Activated CD8-positive, alpha-beta memory T cell treated with anti-CD3 and anti-CD28 coated beads, Interleukin-2, amount 50 U/mL, for 1 hour (primary cell): ENCODE measurements around the gene PRR12.

Experiments
- DNase-seq: peaks from one replicate; pipeline ENCODE4 v3.0.0-alpha.2; 2020; ENCODE audit errors: extremely low read depth

PRR12 gene, protein sequence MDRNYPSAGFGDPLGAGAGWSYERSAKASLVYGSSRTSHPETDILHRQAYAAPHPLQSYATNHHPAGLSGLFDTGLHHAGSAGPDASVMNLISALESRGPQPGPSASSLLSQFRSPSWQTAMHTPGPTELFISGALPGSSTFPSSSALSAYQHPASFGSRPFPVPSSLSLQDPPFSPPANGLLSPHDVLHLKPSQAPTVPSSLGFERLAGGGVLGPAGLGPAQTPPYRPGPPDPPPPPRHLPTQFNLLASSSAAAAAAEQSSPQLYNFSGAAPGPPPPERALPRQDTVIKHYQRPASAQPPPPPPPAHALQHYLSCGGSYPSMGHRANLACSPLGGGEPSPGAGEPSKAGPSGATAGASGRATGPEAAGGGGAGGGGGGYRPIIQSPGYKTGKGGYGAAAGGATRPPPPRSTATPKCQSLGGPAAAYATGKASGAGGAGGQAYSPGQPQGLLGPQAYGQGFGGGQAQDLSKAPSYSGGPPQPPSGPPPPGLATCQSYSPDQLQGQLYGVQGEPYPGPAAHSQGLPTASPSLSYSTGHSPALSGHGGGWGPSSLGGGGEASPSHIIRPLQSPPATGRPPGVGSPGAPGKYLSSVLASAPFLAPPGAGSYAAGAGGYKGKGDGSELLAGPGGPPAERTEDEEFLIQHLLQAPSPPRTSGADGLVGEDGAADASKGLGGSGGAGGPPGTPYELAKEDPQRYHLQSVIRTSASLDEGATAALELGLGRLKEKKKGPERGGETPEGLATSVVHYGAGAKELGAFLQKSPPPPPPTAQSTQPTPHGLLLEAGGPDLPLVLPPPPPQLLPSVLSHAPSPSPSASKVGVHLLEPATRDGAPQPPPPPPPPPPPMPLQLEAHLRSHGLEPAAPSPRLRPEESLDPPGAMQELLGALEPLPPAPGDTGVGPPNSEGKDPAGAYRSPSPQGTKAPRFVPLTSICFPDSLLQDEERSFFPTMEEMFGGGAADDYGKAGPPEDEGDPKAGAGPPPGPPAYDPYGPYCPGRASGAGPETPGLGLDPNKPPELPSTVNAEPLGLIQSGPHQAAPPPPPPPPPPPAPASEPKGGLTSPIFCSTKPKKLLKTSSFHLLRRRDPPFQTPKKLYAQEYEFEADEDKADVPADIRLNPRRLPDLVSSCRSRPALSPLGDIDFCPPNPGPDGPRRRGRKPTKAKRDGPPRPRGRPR (N-terminal part only)

DNA sequence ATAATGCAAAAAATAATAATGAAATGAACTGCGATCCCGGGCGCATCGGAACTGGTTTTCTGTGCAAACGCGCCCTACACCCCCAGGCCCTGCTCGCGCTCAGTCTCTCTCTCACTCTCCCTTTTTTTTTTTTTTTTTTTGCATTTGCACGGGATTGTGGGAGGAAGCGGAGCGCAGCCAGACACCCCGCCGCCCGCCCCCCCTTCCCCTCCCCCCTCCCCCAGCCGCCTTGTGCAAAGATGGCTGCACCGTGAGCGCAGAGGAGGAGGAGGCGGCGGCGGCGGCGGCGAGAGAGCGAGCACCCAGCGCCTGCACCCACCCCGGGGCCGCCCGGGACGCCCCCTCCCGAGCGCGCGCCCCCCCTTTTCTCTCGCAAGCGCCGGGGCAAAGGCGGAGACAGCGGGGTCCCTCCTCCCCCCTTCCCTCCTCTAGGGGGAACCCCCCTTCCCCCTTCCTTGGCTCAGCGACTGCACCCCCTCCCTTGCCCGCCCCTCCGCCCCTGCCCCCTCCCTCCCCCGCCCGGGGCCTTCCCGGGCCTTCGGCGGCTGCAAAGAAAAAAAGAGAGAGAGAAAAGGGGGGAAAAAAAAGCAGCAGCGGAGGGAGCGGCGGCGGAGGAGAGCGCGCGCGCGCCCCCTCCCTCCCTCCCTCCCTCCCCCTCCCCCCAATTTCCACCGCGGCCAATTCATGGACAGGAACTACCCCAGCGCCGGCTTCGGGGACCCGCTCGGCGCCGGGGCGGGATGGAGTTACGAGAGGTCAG is at the start of gene PRR12:
TSS of gene PRR12 (plus strand) at position 212 of the 760 bp plus-strand sequence. CDS start at position 685, 473 bp downstream.
- no peak for DNase-seq

GRCh38 chr19:49541914-49542313 is 49.1 kb upstream of the PRR12 start:
- DNase-seq, result no peak

GRCh38 chr19:49542446-49542845 is 48.5 kb upstream of the PRR12 start:
- no peak for DNase-seq

DNA sequence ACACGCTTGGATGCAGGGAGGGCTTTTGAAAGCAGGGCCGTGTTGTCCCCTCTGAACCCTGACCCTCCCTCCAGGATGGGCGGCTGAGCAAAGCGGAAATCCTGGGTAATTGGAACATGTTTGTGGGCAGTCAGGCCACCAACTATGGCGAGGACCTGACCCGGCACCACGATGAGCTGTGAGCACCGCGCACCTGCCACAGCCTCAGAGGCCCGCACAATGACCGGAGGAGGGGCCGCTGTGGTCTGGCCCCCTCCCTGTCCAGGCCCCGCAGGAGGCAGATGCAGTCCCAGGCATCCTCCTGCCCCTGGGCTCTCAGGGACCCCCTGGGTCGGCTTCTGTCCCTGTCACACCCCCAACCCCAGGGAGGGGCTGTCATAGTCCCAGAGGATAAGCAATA is 48.0 kb upstream of the PRR12 start:
- DNase-seq, result no peak

- DNase-seq, result no peak
These were observed 46.8 kb upstream of the PRR12 start for GRCh38 chr19:49544154-49544553.

DNA sequence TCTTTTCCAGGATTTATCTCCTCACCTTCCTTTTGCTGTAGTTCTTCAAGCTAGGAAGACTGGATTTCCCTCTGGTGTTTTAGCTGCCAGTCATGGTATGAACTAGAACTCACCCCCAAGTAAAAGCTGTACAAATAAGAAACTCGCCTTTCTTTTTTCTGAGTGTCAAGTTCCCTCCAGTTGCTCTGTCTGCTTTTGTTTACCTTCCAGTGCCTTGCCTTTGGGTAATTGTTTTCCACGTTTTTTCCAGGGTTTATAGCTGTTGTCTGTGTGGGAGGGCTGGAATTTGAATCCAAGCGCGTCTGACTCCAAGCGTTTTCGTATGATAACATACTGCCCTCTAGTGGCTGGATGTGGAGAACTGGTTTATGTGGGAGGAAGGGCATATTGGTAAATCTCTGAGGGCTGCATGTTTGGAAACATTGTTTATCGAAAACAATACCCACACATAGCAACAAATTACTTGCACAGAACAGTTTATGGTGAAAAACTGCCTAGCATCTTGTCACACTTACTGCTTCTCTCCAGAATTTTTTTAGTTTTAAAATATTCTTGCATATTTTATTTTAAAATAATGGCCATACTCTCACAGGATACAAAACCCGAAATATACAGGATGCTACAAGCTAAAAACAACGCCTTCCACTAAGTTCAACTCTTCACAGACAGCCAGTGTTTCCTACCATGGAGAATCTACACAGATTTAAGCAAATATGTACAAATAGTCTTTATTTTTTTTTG is 44.0 kb upstream of the PRR12 start:
- DNase-seq, result no peak

DNA sequence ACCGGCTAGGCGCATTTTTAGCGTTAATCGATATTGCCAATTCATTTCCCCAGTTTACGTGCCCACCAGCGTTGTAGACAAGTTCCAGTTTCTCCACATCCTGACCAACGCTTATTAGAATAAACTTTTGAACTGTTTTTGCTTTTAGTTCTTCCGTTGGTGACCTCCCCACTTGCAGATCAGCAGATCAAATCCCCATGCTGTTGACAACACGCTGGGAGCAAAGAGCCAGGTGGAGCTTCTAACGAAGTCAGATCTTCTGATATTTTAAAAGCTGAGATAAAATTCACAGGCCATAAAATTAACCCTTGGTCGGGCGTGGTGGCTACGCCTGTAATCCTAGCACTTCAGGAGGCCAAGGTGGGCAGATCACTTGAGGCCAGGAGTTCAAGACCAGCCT is 41.9 kb upstream of the PRR12 start:
- DNase-seq, result no peak

DNA sequence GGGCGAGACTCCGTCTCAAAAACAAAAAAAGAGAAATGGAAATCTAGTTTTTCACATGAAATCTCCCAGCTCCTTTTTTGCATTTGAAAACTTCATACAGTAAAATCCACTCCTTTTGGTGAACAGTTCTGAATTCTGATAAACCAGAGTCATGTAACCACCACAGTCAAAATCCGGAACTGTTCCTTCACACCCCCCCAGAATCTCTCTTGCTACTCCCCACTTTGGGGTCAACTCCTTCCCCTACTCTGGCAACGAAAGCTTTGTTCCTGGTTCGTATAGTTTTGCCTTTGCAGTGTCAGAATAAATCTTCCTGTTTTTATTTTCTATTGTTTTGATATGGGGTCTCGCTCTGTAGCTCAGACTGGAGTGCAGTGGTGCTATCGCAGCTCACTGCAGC is 39.5 kb upstream of the PRR12 start:
- DNase-seq, result no peak

GRCh38 chr19:49552749-49553148 is 38.2 kb upstream of the PRR12 start:
- DNase-seq, result no peak

GRCh38 chr19:49553451-49554271 is 37.3 kb upstream of the PRR12 start:
- DNase-seq, result no peak

- DNase-seq, result no peak
These were observed 36.2 kb upstream of the PRR12 start for GRCh38 chr19:49554701-49555181.

DNA sequence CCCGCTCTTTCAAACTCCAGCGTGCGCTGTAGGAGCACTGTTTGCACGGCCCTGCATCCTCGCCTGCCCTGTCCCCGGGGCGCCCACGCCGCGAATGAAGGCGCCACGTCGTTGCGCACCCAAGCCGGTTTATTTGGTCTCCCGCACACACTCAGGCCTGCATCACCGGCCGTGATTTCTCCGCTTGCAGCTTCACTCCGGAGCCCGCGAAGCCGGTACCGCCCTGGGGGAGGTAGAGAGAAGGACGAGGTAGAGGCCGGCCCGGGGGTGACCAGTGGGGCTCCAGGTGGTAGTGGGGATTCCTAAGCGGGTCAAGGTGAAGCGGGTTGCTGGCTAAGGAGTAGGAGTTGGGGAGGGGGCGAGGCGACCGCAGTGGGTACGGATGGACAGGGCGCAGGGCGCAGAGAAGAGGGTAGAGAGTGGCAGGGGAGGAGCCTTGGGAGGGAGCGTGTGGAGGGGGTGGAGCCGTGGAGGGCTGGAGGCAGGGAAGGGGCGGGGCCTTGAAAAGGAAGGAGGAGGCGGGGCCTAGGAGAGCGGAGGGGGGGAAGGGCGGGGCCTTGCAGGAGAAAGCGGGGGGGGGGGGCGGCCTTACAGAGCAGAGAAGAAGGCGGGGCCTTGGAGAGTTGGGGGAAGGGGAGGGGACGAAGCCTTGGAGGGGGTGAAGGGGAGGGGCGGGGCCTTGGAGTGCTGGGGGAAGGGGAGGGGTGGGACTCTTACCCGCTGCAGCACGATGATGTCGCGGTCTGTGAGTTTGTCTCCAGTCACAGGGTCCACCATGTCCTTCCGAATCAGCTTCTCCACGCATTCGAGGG is 35.2 kb upstream of the PRR12 start:
- DNase-seq, result no peak

GRCh38 chr19:49556412-49557398 is 34.3 kb upstream of the PRR12 start:
- DNase-seq, result no peak

- DNase-seq, result no peak
These were observed 33.2 kb upstream of the PRR12 start for GRCh38 chr19:49557641-49558325.

GRCh38 chr19:49558591-49558990 is 32.4 kb upstream of the PRR12 start:
- DNase-seq, result no peak

DNA sequence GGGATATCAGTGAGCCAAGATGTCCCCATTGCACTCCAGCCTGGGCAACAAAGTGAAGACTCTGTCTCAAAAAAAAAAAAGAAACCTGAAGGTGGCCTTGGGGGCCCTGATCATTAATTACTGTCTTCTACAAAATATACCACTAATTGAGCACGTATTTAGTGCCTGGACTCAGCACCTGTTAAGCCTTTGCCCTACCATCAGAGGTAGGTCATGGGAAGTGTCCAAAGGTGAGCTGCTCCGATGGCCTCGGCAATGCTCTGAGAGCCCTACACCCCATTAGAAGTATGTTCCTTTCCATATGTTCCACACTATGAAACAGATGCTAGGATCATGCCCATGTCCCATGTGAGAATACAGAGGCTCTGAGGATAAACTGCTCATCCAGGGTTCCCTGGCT is 31.5 kb upstream of the PRR12 start:
- DNase-seq, result no peak

GRCh38 chr19:49559928-49560327 is 31.1 kb upstream of the PRR12 start:
- no peak for DNase-seq
